Liver (tissue), 9 donors: ENCODE results near the gene TFR2. TPM values are rescaled to one million over a fixed set of nuclear protein-coding genes. Genes with fewer than 3 reads are reported as not detected.

Source experiments
- DNase-seq: peaks from one replicate; pipeline ENCODE4 v3.0.0-alpha.2; 2017; ENCODE audit warnings: low spot score
- H3K27ac ChIP-seq, 2 donors: one replicate each; pipeline ENCODE4 v1.7.0; 2013; ENCODE audit warnings: inconsistent platforms in 2 of 2, low read length in 2 of 2, control low read depth in 1 of 2, low read depth in 1 of 2, mild to moderate bottlenecking in 1 of 2
- H3K27me3 ChIP-seq, 4 donors: one replicate each; pipeline versions ENCODE4 v1.6.1 to v1.7.0; 2013; ENCODE audit warnings: low read length in 3 of 4, inconsistent platforms in 1 of 4, mild to moderate bottlenecking in 1 of 4, moderate library complexity in 1 of 4; ENCODE audit not compliant: control insufficient read depth in 4 of 4, insufficient read depth in 4 of 4
- H3K36me3 ChIP-seq, 4 donors: one replicate each; pipeline versions ENCODE4 v1.6.1 to v1.7.0; 2013; ENCODE audit warnings: low read length in 3 of 4, mild to moderate bottlenecking in 3 of 4, low read depth in 1 of 4, moderate library complexity in 1 of 4; ENCODE audit not compliant: control insufficient read depth in 4 of 4, insufficient read depth in 3 of 4
- H3K4me1 ChIP-seq, 4 donors: one replicate each; pipeline versions ENCODE4 v1.6.1 to v1.7.0; 2013; ENCODE audit warnings: low read length in 3 of 4, mild to moderate bottlenecking in 3 of 4, moderate library complexity in 1 of 4; ENCODE audit not compliant: control insufficient read depth in 4 of 4, insufficient read depth in 4 of 4
- H3K4me3 ChIP-seq, 3 donors: one replicate each; pipeline versions ENCODE4 v1.6.1 to v1.7.0; 2013; ENCODE audit warnings: low read length in 3 of 3, control low read depth in 1 of 3, low read depth in 1 of 3, mild to moderate bottlenecking in 1 of 3
- H3K9ac ChIP-seq, 2 donors: one replicate each; pipeline ENCODE4 v1.7.0; 2013; ENCODE audit warnings: low read length in 2 of 2, mild to moderate bottlenecking in 2 of 2, moderate library complexity in 2 of 2, control low read depth in 1 of 2, low read depth in 1 of 2
- H3K9me3 ChIP-seq, 4 donors: one replicate each; pipeline versions ENCODE4 v1.6.1 to v1.7.0; 2013; ENCODE audit warnings: low read length in 3 of 4; ENCODE audit not compliant: control insufficient read depth in 4 of 4
- CTCF ChIP-seq: fragments of 150-350 bp; IDR thresholded peaks from 2 replicates; pipeline ENCODE4 v1.5.1; 2017; ENCODE audit warnings: improper control_type of control experiment, low read depth, low read length; ENCODE audit not compliant: missing input control
- EGR1 ChIP-seq, 2 donors: IDR thresholded peaks; 2 replicates each; pipeline ENCODE4 v1.6.1; 2016 to 2018; ENCODE audit warnings: antibody characterized with exemption in 2 of 2, low read depth in 2 of 2
- FOXA1 ChIP-seq: IDR thresholded peaks from 2 replicates; pipeline ENCODE4 v1.6.1; 2016; ENCODE audit warnings: antibody characterized with exemption
- FOXA2 ChIP-seq: IDR thresholded peaks from 2 replicates; pipeline ENCODE4 v1.6.1; 2016; ENCODE audit warnings: antibody characterized with exemption
- GABPA ChIP-seq, 2 donors: IDR thresholded peaks in 1 of 2; conservative IDR thresholded peaks in 1 of 2; 2 replicates each; pipeline ENCODE4 v1.6.1; 2016; ENCODE audit warnings: antibody characterized with exemption in 2 of 2, mild to moderate bottlenecking in 1 of 2, moderate library complexity in 1 of 2
- HNF4A ChIP-seq, 2 donors: conservative IDR thresholded peaks; 2 replicates each; pipeline ENCODE4 v1.6.1; 2016; ENCODE audit warnings: antibody characterized with exemption in 2 of 2, mild to moderate bottlenecking in 2 of 2
- HNF4G ChIP-seq: IDR thresholded peaks from 2 replicates; pipeline ENCODE4 v1.6.1; 2016; ENCODE audit warnings: antibody characterized with exemption
- JUND ChIP-seq, 2 donors: IDR thresholded peaks; 2 replicates each; pipeline ENCODE4 v1.6.1; 2016; ENCODE audit warnings: antibody characterized with exemption in 2 of 2
- MAX ChIP-seq: IDR thresholded peaks from 2 replicates; pipeline ENCODE4 v1.6.1; 2016; ENCODE audit warnings: antibody characterized with exemption
- NR2F2 ChIP-seq: IDR thresholded peaks from 2 replicates; pipeline ENCODE4 v1.6.1; 2016; ENCODE audit warnings: antibody characterized with exemption
- RAD21 ChIP-seq, 2 donors: IDR thresholded peaks; 2 replicates each; pipeline ENCODE4 v1.6.1; 2016; ENCODE audit warnings: antibody characterized with exemption in 2 of 2, mild to moderate bottlenecking in 2 of 2
- RXRA ChIP-seq, 2 donors: IDR thresholded peaks; 2 replicates each; pipeline ENCODE4 v1.6.1; 2017 to 2018; ENCODE audit warnings: antibody characterized with exemption in 2 of 2, mild to moderate bottlenecking in 1 of 2
- SP1 ChIP-seq: IDR thresholded peaks from 2 replicates; pipeline ENCODE4 v1.6.1; 2018; ENCODE audit warnings: antibody characterized with exemption, mild to moderate bottlenecking
- TAF1 ChIP-seq: conservative IDR thresholded peaks from 2 replicates; pipeline ENCODE4 v1.6.1; 2016; ENCODE audit warnings: antibody characterized with exemption, mild to moderate bottlenecking
- YY1 ChIP-seq: IDR thresholded peaks from 2 replicates; pipeline ENCODE4 v1.6.1; 2016; ENCODE audit warnings: antibody characterized with exemption, mild to moderate bottlenecking
- ZBTB33 ChIP-seq: IDR thresholded peaks from 2 replicates; pipeline ENCODE4 v1.6.1; 2016; ENCODE audit warnings: antibody characterized with exemption
- WGBS: extraction: QIAGEN DNeasy Blood & Tissue Kit; methylation state at CpG from one replicate; pipeline ENCODE4 v1.1.7; 2013; 5-methylcytosine and 5-hydroxymethylcytosine counted together
- polyA plus RNA-seq, 2 donors: library from polyadenylated mRNA; stranded (reverse) in 1 of 2; unstranded in 1 of 2; fragments of 200-250 nt in 1 of 2; fragments of >200 nt in 1 of 2; fragmentation: Nextera tagmentation in 1 of 2; extraction: Ambion mirVana in 1 of 2; gene quantifications; one replicate each; pipeline versions ENCODE4 v1.2.1 to v1.2.3, GENCODE V29; 2013 to 2015
- total RNA-seq, 2 donors: library from RNA; depleted of rRNA; stranded (reverse); fragments of >200 nt; gene quantifications; one replicate each; pipeline ENCODE4 v1.2.3, GENCODE V29; 2014
- TF ChIP-seq, protein P1 (sequence below): IDR thresholded peaks from 2 replicates; pipeline ENCODE4 v1.6.1; 2016; ENCODE audit warnings: antibody characterized with exemption
- TF ChIP-seq, protein P2 (sequence below): IDR thresholded peaks from 2 replicates; pipeline ENCODE4 v1.6.1; 2016; ENCODE audit warnings: antibody characterized with exemption, mild to moderate bottlenecking
- donor health status: healthy.
- donor health status: healthy.
- donor health status: healthy.
- donor health status: healthy.
- donor health status: healthy.

The TFR2 gene
- total and polyA plus RNA-seq, 4 donors = 276 to 663 (median 356) TPM

GRCh38 chr7:100649826-100650565 is 8.6 kb upstream of the TFR2 start:
- WGBS = 85% methylated on average over 15 of the region's 15 CpGs
- Histone ChIP-seq H3K27me3 (peaks cover 0 to 5% (median 1%) of the 10 kb centered on the region in 4 donors), H3K4me3 (no peak overlapping the region), H3K4me1 (no peaks in the 10 kb centered on the region), H3K27ac (no peak overlapping the region), H3K9ac (no peak overlapping the region), H3K9me3 (no peaks in the 10 kb centered on the region), H3K36me3 (no peaks in the 10 kb centered on the region)
- TF ChIP-seq NR2F2 (no peak), FOXA2 (no peak), RAD21 (IDR thresholded peaks at IDR 0.05) (no peak), JUND (IDR thresholded peaks at IDR 0.05) (no peak), YY1 (no peak), ZBTB33 (no peak), HNF4A (conservative IDR thresholded peaks at IDR 0.05) (no peak), CTCF (no peak), TAF1 (no peak), SP1 (no peak), HNF4G (no peak), MAX (no peak), RXRA (IDR thresholded peaks at IDR 0.05) (no peak), EGR1 (IDR thresholded peaks at IDR 0.05; ENCODE audit: low read depth in 2 of 2) (no peak)
- TF ChIP-seq, protein P1, sequence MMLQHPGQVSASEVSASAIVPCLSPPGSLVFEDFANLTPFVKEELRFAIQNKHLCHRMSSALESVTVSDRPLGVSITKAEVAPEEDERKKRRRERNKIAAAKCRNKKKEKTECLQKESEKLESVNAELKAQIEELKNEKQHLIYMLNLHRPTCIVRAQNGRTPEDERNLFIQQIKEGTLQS = no peak
- DNase-seq = no peak

GRCh38 chr7:100642534-100642907 is 1.2 kb upstream of the TFR2 start:
- Histone ChIP-seq H3K4me3 (peak overlapping the region; percentile 59 to 88 (median 73)), H3K9ac (peak overlapping the region; percentile 23 to 92), H3K27ac (peak overlapping the region; percentile 87 to 88), H3K4me1 (peaks cover 0 to 25% (median 12%) of the 10 kb centered on the region in 4 donors), H3K36me3 (no peaks in the 10 kb centered on the region), H3K9me3 (no peaks in the 10 kb centered on the region), H3K27me3 (no peaks in the 10 kb centered on the region)
- DNase-seq = peak; percentile 95
- TF ChIP-seq GABPA (IDR thresholded peaks at IDR 0.05 in 1 of 2, conservative IDR thresholded peaks at IDR 0.05 in 1 of 2) (no peak), NR2F2 (no peak), RXRA (IDR thresholded peaks at IDR 0.05) (no peak), ZBTB33 (no peak), JUND (IDR thresholded peaks at IDR 0.05) (no peak), EGR1 (IDR thresholded peaks at IDR 0.05; ENCODE audit: low read depth in 2 of 2) (peak in 1 of 2 donors; percentile 25), TAF1 (no peak), SP1 (no peak), YY1 (no peak), FOXA1 (no peak), HNF4A (conservative IDR thresholded peaks at IDR 0.05) (no peak), HNF4G (no peak), RAD21 (IDR thresholded peaks at IDR 0.05) (no peak), FOXA2 (no peak)
- TF ChIP-seq, protein P2, sequence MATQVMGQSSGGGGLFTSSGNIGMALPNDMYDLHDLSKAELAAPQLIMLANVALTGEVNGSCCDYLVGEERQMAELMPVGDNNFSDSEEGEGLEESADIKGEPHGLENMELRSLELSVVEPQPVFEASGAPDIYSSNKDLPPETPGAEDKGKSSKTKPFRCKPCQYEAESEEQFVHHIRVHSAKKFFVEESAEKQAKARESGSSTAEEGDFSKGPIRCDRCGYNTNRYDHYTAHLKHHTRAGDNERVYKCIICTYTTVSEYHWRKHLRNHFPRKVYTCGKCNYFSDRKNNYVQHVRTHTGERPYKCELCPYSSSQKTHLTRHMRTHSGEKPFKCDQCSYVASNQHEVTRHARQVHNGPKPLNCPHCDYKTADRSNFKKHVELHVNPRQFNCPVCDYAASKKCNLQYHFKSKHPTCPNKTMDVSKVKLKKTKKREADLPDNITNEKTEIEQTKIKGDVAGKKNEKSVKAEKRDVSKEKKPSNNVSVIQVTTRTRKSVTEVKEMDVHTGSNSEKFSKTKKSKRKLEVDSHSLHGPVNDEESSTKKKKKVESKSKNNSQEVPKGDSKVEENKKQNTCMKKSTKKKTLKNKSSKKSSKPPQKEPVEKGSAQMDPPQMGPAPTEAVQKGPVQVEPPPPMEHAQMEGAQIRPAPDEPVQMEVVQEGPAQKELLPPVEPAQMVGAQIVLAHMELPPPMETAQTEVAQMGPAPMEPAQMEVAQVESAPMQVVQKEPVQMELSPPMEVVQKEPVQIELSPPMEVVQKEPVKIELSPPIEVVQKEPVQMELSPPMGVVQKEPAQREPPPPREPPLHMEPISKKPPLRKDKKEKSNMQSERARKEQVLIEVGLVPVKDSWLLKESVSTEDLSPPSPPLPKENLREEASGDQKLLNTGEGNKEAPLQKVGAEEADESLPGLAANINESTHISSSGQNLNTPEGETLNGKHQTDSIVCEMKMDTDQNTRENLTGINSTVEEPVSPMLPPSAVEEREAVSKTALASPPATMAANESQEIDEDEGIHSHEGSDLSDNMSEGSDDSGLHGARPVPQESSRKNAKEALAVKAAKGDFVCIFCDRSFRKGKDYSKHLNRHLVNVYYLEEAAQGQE = peak; percentile 77
- TF ChIP-seq, protein P1 = no peak
- WGBS = 27% methylated on average over 11 of the region's 11 CpGs
